H9 (cell line): ENCODE measurements around the gene PLXNB1. TPM values are rescaled to one million over a fixed set of nuclear protein-coding genes. Genes with fewer than 3 reads are reported as not detected.

ENCODE experiments used
- DNase-seq: peaks from one replicate; pipeline ENCODE4 v3.0.0-alpha.2; 2017
- H2AFZ ChIP-seq: one replicate; pipeline ENCODE4 v1.6.1; 2013; ENCODE audit warnings: mild to moderate bottlenecking, low read length, control low read depth, moderate library complexity
- H2AK5ac ChIP-seq: 2 replicates; pipeline ENCODE4 v1.6.1; 2013; ENCODE audit warnings: low read length, control low read depth, mixed read lengths; ENCODE audit not compliant: insufficient read length
- H2BK120ac ChIP-seq: one replicate; pipeline ENCODE4 v1.6.1; 2013; ENCODE audit warnings: low read depth, mild to moderate bottlenecking, low read length, control low read depth, inconsistent platforms; ENCODE audit not compliant: poor library complexity, severe bottlenecking
- H2BK12ac ChIP-seq: 2 replicates; pipeline ENCODE4 v1.6.1; 2013; ENCODE audit warnings: low read length, control low read depth, mixed read lengths, low read depth; ENCODE audit not compliant: insufficient read length
- H2BK15ac ChIP-seq: 2 replicates; pipeline ENCODE4 v1.6.1; 2013; ENCODE audit warnings: low read depth, low read length, control low read depth
- H2BK20ac ChIP-seq: one replicate; pipeline ENCODE4 v1.6.1; 2013; ENCODE audit warnings: low read depth, mild to moderate bottlenecking, low read length, control low read depth, inconsistent platforms; ENCODE audit not compliant: poor library complexity, severe bottlenecking
- H2BK5ac ChIP-seq: 2 replicates; pipeline ENCODE4 v1.6.1; 2013; ENCODE audit warnings: low read length, control low read depth, mixed read lengths; ENCODE audit not compliant: insufficient read length
- H3K14ac ChIP-seq: 2 replicates; pipeline ENCODE4 v1.6.1; 2013; ENCODE audit warnings: low read length, control low read depth; ENCODE audit not compliant: insufficient read depth
- H3K18ac ChIP-seq: 2 replicates; pipeline ENCODE4 v1.6.1; 2013; ENCODE audit warnings: low read depth, mild to moderate bottlenecking, mixed read lengths, low read length, control low read depth; ENCODE audit not compliant: insufficient read length
- H3K23ac ChIP-seq: 2 replicates; pipeline ENCODE4 v1.6.1; 2013; ENCODE audit warnings: low read length, control low read depth, mixed read lengths, low read depth; ENCODE audit not compliant: insufficient read length
- H3K23me2 ChIP-seq: 2 replicates; pipeline ENCODE4 v1.6.1; 2013; ENCODE audit warnings: low read depth, mild to moderate bottlenecking, mixed read lengths, low read length, control low read depth; ENCODE audit not compliant: insufficient read length, poor library complexity, severe bottlenecking
- H3K27ac ChIP-seq: 2 replicates; pipeline ENCODE4 v1.5.1; 2013; ENCODE audit warnings: low read length, control low read depth, mixed read lengths, low read depth; ENCODE audit not compliant: insufficient read length
- H3K27me3 ChIP-seq: 2 replicates; pipeline ENCODE4 v1.6.1; 2013; ENCODE audit warnings: low read length, control low read depth, inconsistent platforms; ENCODE audit not compliant: insufficient read depth
- H3K4ac ChIP-seq: 2 replicates; pipeline ENCODE4 v1.6.1; 2013; ENCODE audit warnings: low read depth, mild to moderate bottlenecking, control low read depth, inconsistent platforms, low read length, moderate library complexity
- H3K4me1 ChIP-seq: 2 replicates; pipeline ENCODE4 v1.6.1; 2013; ENCODE audit warnings: low read length, control low read depth, inconsistent platforms; ENCODE audit not compliant: insufficient read depth
- H3K4me2 ChIP-seq: 2 replicates; pipeline ENCODE4 v1.6.1; 2013; ENCODE audit warnings: low read length, control low read depth, mixed read lengths; ENCODE audit not compliant: insufficient read length, insufficient read depth
- H3K56ac ChIP-seq: 2 replicates; pipeline ENCODE4 v1.6.1; 2013; ENCODE audit warnings: low read depth, mild to moderate bottlenecking, mixed read lengths, low read length, control low read depth; ENCODE audit not compliant: insufficient read length
- H3K79me1 ChIP-seq: 2 replicates; pipeline ENCODE4 v1.6.1; 2013; ENCODE audit warnings: low read depth, mild to moderate bottlenecking, moderate library complexity, low read length, control low read depth, inconsistent platforms; ENCODE audit not compliant: insufficient read depth, poor library complexity, severe bottlenecking
- H3K79me2 ChIP-seq: 2 replicates; pipeline ENCODE4 v1.6.1; 2013; ENCODE audit warnings: low read length, control low read depth, inconsistent platforms; ENCODE audit not compliant: insufficient read depth
- H3K9ac ChIP-seq: 2 replicates; pipeline ENCODE4 v1.6.1; 2013; ENCODE audit warnings: low read length, control low read depth, mixed read lengths; ENCODE audit not compliant: insufficient read length; ENCODE audit errors: extremely low read depth
- H3K9me3 ChIP-seq: one replicate; pipeline ENCODE4 v1.6.1; 2013; ENCODE audit warnings: low read depth, low read length, inconsistent platforms; ENCODE audit not compliant: control insufficient read depth
- H3T11ph ChIP-seq: one replicate; pipeline ENCODE4 v1.6.1; 2013; ENCODE audit warnings: mild to moderate bottlenecking, low read length, control low read depth, inconsistent platforms
- H4K20me1 ChIP-seq: one replicate; pipeline ENCODE4 v1.6.1; 2013; ENCODE audit not compliant: control insufficient read depth, insufficient read length, insufficient read depth
- H4K5ac ChIP-seq: 2 replicates; pipeline ENCODE4 v1.6.1; 2013; ENCODE audit warnings: low read depth, mild to moderate bottlenecking, mixed read lengths, low read length, control low read depth; ENCODE audit not compliant: insufficient read length
- H4K8ac ChIP-seq: replicated peaks from 2 replicates; pipeline ENCODE4 v1.6.1; 2013; ENCODE audit warnings: low read length, control low read depth, mixed read lengths, low read depth; ENCODE audit not compliant: insufficient read length
- H4K91ac ChIP-seq: 2 replicates; pipeline ENCODE4 v1.6.1; 2013; ENCODE audit warnings: low read depth, mild to moderate bottlenecking, moderate library complexity, mixed read lengths, low read length, control low read depth; ENCODE audit not compliant: insufficient read length
- H3K27ac Mint-ChIP-seq, 3 experiments: 2 replicates in 2 of 3; 3 replicates in 1 of 3; pipeline ENCODE4 v1.8.0; 2020 to 2021; ENCODE audit warnings: mixed read lengths in 3 of 3, mild to moderate bottlenecking in 1 of 3, moderate library complexity in 1 of 3
- H3K27me3 Mint-ChIP-seq: 2 replicates; pipeline ENCODE4 v1.8.0; 2021; ENCODE audit warnings: low read depth, mild to moderate bottlenecking, moderate library complexity, mixed read lengths
- H3K36me3 Mint-ChIP-seq, 3 experiments: 2 replicates in 2 of 3; 3 replicates in 1 of 3; pipeline ENCODE4 v1.8.0; 2020 to 2021; ENCODE audit warnings: low read depth in 3 of 3, mixed read lengths in 3 of 3; ENCODE audit not compliant: insufficient read depth in 1 of 3
- H3K4me1 Mint-ChIP-seq, 2 experiments: 2 replicates each; pipeline ENCODE4 v1.8.0; 2020; ENCODE audit warnings: mixed read lengths in 2 of 2
- H3K4me3 Mint-ChIP-seq, 2 experiments: 2 replicates in 1 of 2; 3 replicates in 1 of 2; pipeline ENCODE4 v1.8.0; 2020 to 2021; ENCODE audit warnings: mild to moderate bottlenecking in 2 of 2, mixed read lengths in 2 of 2, moderate library complexity in 1 of 2
- H3K9me3 Mint-ChIP-seq, 2 experiments: 2 replicates in 1 of 2; 3 replicates in 1 of 2; pipeline ENCODE4 v1.8.0; 2020; ENCODE audit warnings: mild to moderate bottlenecking in 2 of 2, mixed read lengths in 2 of 2, moderate library complexity in 1 of 2
- CTCF ChIP-seq: fragments of 200-600 bp; sonication (generic); conservative IDR thresholded peaks from 3 replicates; pipeline ENCODE4 v1.8.0; 2021; ENCODE audit warnings: antibody characterized with exemption, mild to moderate bottlenecking
- WGBS: extraction: QIAGEN DNeasy Blood & Tissue Kit; methylation state at CpG from one replicate; pipeline ENCODE4 v1.1.7; 2013; ENCODE audit warnings: missing lambda C conversion rate, low lambda C conversion rate, mixed read lengths; ENCODE audit not compliant: insufficient read length; ENCODE audit errors: extremely low coverage; 5-methylcytosine and 5-hydroxymethylcytosine counted together
- total RNA-seq: library from RNA; stranded (reverse); gene quantifications from 2 replicates; pipeline ENCODE4 v1.2.1, GENCODE V29; 2021

Gene PLXNB1
- total RNA-seq, 1 experiment from 2014 or later = 184 TPM

GRCh38 chr3:48416546-48416945, 13.3 kb downstream of the PLXNB1 start:
- Histone ChIP-seq H2AFZ (no peak overlapping the region), H2AK5ac (no peak overlapping the region)
- no peak for TF ChIP-seq CTCF

More at GRCh38 chr3:48416546-48416945, 13.3 kb downstream of the PLXNB1 start:
- H3K27ac Mint-ChIP-seq = peak overlapping the region; percentile 31 to 60 (median 57); a peak in 2 of 7 replicates
- Histone ChIP-seq H3K23ac (no peak overlapping the region), H3K27me3 (no peaks in the 10 kb centered on the region), H3K4me1 (no peaks in the 10 kb centered on the region), H2BK12ac (no peak overlapping the region), H3K4ac (no peak overlapping the region), H2BK5ac (no peak overlapping the region), H4K8ac (no peak overlapping the region), H4K20me1 (no peaks in the 10 kb centered on the region), H3K79me2 (no peaks in the 10 kb centered on the region), H3K56ac (no peak overlapping the region), H3K23me2 (no peaks in the 10 kb centered on the region), H4K91ac (no peak overlapping the region), H3K9me3 (no peaks in the 10 kb centered on the region), H3K9ac (no peak overlapping the region), H3K27ac (no peak overlapping the region), H3K18ac (no peak overlapping the region), H4K5ac (no peak overlapping the region), H2BK15ac (no peak overlapping the region), H3K14ac (no peak overlapping the region), H3K79me1 (no peaks in the 10 kb centered on the region), H2BK20ac (no peak overlapping the region), H3K4me2 (no peak overlapping the region), H3T11ph (no peak overlapping the region), H2BK120ac (no peak overlapping the region)
- WGBS = no CpG with 5 or more reads among the region's 4 CpGs
- no peak overlapping the region for H3K4me3 Mint-ChIP-seq
- no peaks in the 10 kb centered on the region for H3K27me3 Mint-ChIP-seq
- no peaks in the 10 kb centered on the region for H3K9me3 Mint-ChIP-seq
- peaks cover 47 to 93% (median 87%) of the 10 kb centered on the region in 3 experiments for H3K36me3 Mint-ChIP-seq
- no peak for DNase-seq
- H3K4me1 Mint-ChIP-seq = no peaks in the 10 kb centered on the region
